Mesenchymal stem cell (in vitro differentiated cells and primary cell): ENCODE measurements around the gene UPF3B.

ENCODE experiments used
- DNase-seq: peaks from one replicate; pipeline ENCODE4 v3.0.0-alpha.2; 2013
- H2AFZ ChIP-seq: one replicate; pipeline ENCODE4 v1.6.1; 2013; ENCODE audit warnings: low read depth, mild to moderate bottlenecking, control low read depth, inconsistent platforms, low read length, moderate library complexity
- H2AK5ac ChIP-seq: 2 replicates; pipeline ENCODE4 v1.6.1; 2013; ENCODE audit warnings: low read length, moderate library complexity, mild to moderate bottlenecking, inconsistent platforms; ENCODE audit not compliant: severe bottlenecking
- H2BK120ac ChIP-seq: one replicate; pipeline ENCODE4 v1.6.1; 2013; ENCODE audit warnings: low read depth, mild to moderate bottlenecking, inconsistent platforms, low read length, moderate library complexity
- H2BK12ac ChIP-seq, 2 experiments: one replicate each; pipeline ENCODE4 v1.6.1; 2013; ENCODE audit warnings: inconsistent platforms in 2 of 2, low read length in 2 of 2, mild to moderate bottlenecking in 2 of 2, moderate library complexity in 2 of 2, control low read depth in 1 of 2
- H2BK15ac ChIP-seq: one replicate; pipeline ENCODE4 v1.6.1; 2013; ENCODE audit warnings: mild to moderate bottlenecking, low read depth, inconsistent platforms; ENCODE audit not compliant: poor library complexity, severe bottlenecking
- H2BK5ac ChIP-seq: 2 replicates; pipeline ENCODE4 v1.6.1; 2013; ENCODE audit warnings: low read depth, mild to moderate bottlenecking, low read length, control low read depth, inconsistent platforms; ENCODE audit not compliant: poor library complexity, severe bottlenecking
- H3K14ac ChIP-seq, 2 experiments: one replicate each; pipeline ENCODE4 v1.6.1; 2013; ENCODE audit warnings: inconsistent platforms in 2 of 2, low read length in 2 of 2, control low read depth in 1 of 2, mild to moderate bottlenecking in 1 of 2, moderate library complexity in 1 of 2
- H3K18ac ChIP-seq, 2 experiments: one replicate each; pipeline ENCODE4 v1.6.1; 2013; ENCODE audit warnings: inconsistent platforms in 2 of 2, low read length in 2 of 2, control low read depth in 1 of 2, low read depth in 1 of 2, mild to moderate bottlenecking in 1 of 2
- H3K23ac ChIP-seq, 2 experiments: one replicate each; pipeline ENCODE4 v1.6.1; 2013; ENCODE audit warnings: inconsistent platforms in 2 of 2, low read length in 2 of 2, mild to moderate bottlenecking in 2 of 2, moderate library complexity in 2 of 2, control low read depth in 1 of 2
- H3K27ac ChIP-seq: 2 replicates; pipeline ENCODE4 v1.5.1; 2013; ENCODE audit warnings: mild to moderate bottlenecking, moderate library complexity, low read length, control low read depth, inconsistent platforms; ENCODE audit not compliant: poor library complexity, severe bottlenecking
- H3K27me3 ChIP-seq, 2 experiments: 2 replicates each; pipeline versions ENCODE4 v1.6.1 to v1.7.0; 2013; ENCODE audit warnings: low read length in 2 of 2, mild to moderate bottlenecking in 2 of 2, moderate library complexity in 2 of 2, control low read depth in 1 of 2, inconsistent platforms in 1 of 2; ENCODE audit not compliant: control insufficient read depth in 1 of 2, insufficient read depth in 1 of 2
- H3K36me3 ChIP-seq, 2 experiments: 2 replicates each; pipeline versions ENCODE4 v1.6.1 to v1.7.0; 2013; ENCODE audit warnings: low read length in 2 of 2, control low read depth in 1 of 2, inconsistent platforms in 1 of 2, low read depth in 1 of 2, mild to moderate bottlenecking in 1 of 2; ENCODE audit not compliant: insufficient read depth in 2 of 2, control insufficient read depth in 1 of 2
- H3K4ac ChIP-seq, 2 experiments: one replicate each; pipeline ENCODE4 v1.6.1; 2013; ENCODE audit warnings: inconsistent platforms in 2 of 2, low read length in 2 of 2, mild to moderate bottlenecking in 2 of 2, moderate library complexity in 2 of 2, control low read depth in 1 of 2, low read depth in 1 of 2
- H3K4me1 ChIP-seq: 2 replicates; pipeline ENCODE4 v1.6.1; 2013; ENCODE audit warnings: low read depth, low read length, control low read depth; ENCODE audit not compliant: control insufficient read depth, insufficient read depth
- H3K4me2 ChIP-seq: 2 replicates; pipeline ENCODE4 v1.6.1; 2013; ENCODE audit warnings: low read length, mild to moderate bottlenecking, inconsistent platforms; ENCODE audit not compliant: poor library complexity, severe bottlenecking
- H3K4me3 ChIP-seq, 2 experiments: 2 replicates each; pipeline versions ENCODE4 v1.5.1 to v1.7.0; 2013; ENCODE audit warnings: low read length in 2 of 2, mild to moderate bottlenecking in 2 of 2, control low read depth in 1 of 2, low read depth in 1 of 2; ENCODE audit not compliant: insufficient read depth in 1 of 2
- H3K79me1 ChIP-seq: replicated peaks from 2 replicates; pipeline ENCODE4 v1.6.1; 2013; ENCODE audit warnings: mild to moderate bottlenecking, control low read depth, low read length, inconsistent platforms; ENCODE audit not compliant: poor library complexity, severe bottlenecking
- H3K9ac ChIP-seq: 2 replicates; pipeline ENCODE4 v1.7.0; 2013; ENCODE audit warnings: mild to moderate bottlenecking, low read length, moderate library complexity
- H3K9me3 ChIP-seq: 2 replicates; pipeline ENCODE4 v1.7.0; 2013; ENCODE audit warnings: mild to moderate bottlenecking, low read length; ENCODE audit not compliant: control insufficient read depth
- H4K8ac ChIP-seq: one replicate; pipeline ENCODE4 v1.6.1; 2013; ENCODE audit warnings: inconsistent platforms, mild to moderate bottlenecking, low read length, moderate library complexity
- H4K91ac ChIP-seq: one replicate; pipeline ENCODE4 v1.6.1; 2013; ENCODE audit warnings: mild to moderate bottlenecking, low read length, inconsistent platforms
- WGBS: methylation state at CpG from one replicate; pipeline ENCODE4 v1.1.7; 2013; ENCODE audit warnings: mixed read lengths; 5-methylcytosine and 5-hydroxymethylcytosine counted together

The UPF3B gene

DNA sequence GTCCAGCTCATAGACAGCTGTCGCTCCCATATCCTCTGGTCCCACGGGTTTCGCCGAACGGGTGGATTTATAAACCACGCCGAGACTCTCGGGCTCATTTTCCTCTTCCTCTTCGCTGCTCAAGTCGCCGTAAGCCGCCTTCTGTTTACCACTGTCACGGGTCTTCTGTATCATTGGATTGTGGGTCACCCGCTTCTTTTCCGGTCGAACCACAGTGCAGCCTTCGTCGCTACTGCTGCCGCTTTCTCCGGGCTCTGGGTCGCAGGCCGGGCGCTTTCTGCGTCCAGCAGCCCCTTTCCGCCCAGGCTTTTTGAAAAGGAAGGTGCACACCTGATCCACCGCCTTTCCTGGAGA is 18.5 kb upstream of the UPF3B start:
- no peak overlapping the region for H2BK120ac ChIP-seq
- no peak for DNase-seq

GRCh38 chrX:119870626-119871131 is 17.9 kb upstream of the UPF3B start:
- Histone ChIP-seq H2BK5ac (no peak overlapping the region), H4K8ac (no peak overlapping the region), H3K9ac (peak overlapping the region; percentile 99), H2BK120ac (no peak overlapping the region), H3K18ac (peak overlapping the region in 1 of 2 experiments; percentile 90), H3K23ac (no peak overlapping the region), H3K27ac (peak overlapping the region; percentile 95), H2AK5ac (no peak overlapping the region), H2AFZ (peak overlapping the region; percentile 42), H2BK12ac (no peak overlapping the region), H3K4me1 (no peaks in the 10 kb centered on the region), H3K9me3 (no peaks in the 10 kb centered on the region), H4K91ac (no peak overlapping the region), H3K4me2 (peak overlapping the region; percentile 79), H3K36me3 (peaks cover 0 to 4% of the 10 kb centered on the region in 2 experiments), H3K4me3 (peak overlapping the region; percentile 66 to 90), H2BK15ac (no peak overlapping the region), H3K4ac (peak overlapping the region in 1 of 2 experiments; percentile 75), H3K14ac (peak overlapping the region in 1 of 2 experiments; percentile 60), H3K79me1 (no peaks in the 10 kb centered on the region), H3K27me3 (no peaks in the 10 kb centered on the region)
- 3% methylated on average over 25 of the region's 25 CpGs for WGBS
- peak; percentile 58 for DNase-seq

More for the DNA sequence above, 18.5 kb upstream of the UPF3B start:
- peak overlapping the region; percentile 18 for H4K91ac ChIP-seq
- no peak overlapping the region for H2AK5ac ChIP-seq
- WGBS = 0% methylated on average over 26 of the region's 26 CpGs
- peak overlapping the region in 1 of 2 experiments; percentile 58 for H3K4ac ChIP-seq
- peak overlapping the region; percentile 99 for H3K9ac ChIP-seq
- peak overlapping the region; percentile 42 for H2AFZ ChIP-seq
- H3K14ac ChIP-seq = peak overlapping the region in 1 of 2 experiments; percentile 84
- H3K27me3 ChIP-seq = no peaks in the 10 kb centered on the region
- peak overlapping the region; percentile 19 to 90 for H3K18ac ChIP-seq
- no peak overlapping the region for H2BK12ac ChIP-seq
- peak overlapping the region; percentile 79 for H3K4me2 ChIP-seq
- H3K9me3 ChIP-seq = no peaks in the 10 kb centered on the region
- H3K4me3 ChIP-seq = peak overlapping the region; percentile 66 to 90
- no peak overlapping the region for H2BK15ac ChIP-seq
- peak overlapping the region; percentile 95 for H3K27ac ChIP-seq
- H3K79me1 ChIP-seq = no peaks in the 10 kb centered on the region
- no peak overlapping the region for H4K8ac ChIP-seq
- no peak overlapping the region for H2BK5ac ChIP-seq
- H3K4me1 ChIP-seq = no peaks in the 10 kb centered on the region
- H3K36me3 ChIP-seq = peaks cover 0 to 4% of the 10 kb centered on the region in 2 experiments
- no peak overlapping the region for H3K23ac ChIP-seq

- peak; percentile 3 for DNase-seq
- WGBS = no CpG with 5 or more reads among the region's 10 CpGs
- Histone ChIP-seq H3K4me3 (peak overlapping the region in 1 of 2 experiments; percentile 83), H4K8ac (no peak overlapping the region), H3K4ac (no peak overlapping the region), H2BK5ac (no peak overlapping the region), H3K27ac (no peak overlapping the region), H3K23ac (no peak overlapping the region), H3K27me3 (no peaks in the 10 kb centered on the region), H4K91ac (no peak overlapping the region), H2BK12ac (no peak overlapping the region), H3K18ac (no peak overlapping the region), H3K9ac (peak overlapping the region; percentile 90), H3K4me2 (peak overlapping the region; percentile 50), H3K14ac (no peak overlapping the region), H3K79me1 (no peaks in the 10 kb centered on the region), H3K36me3 (peaks cover 0 to 3% of the 10 kb centered on the region in 2 experiments), H2AFZ (no peak overlapping the region), H3K9me3 (no peaks in the 10 kb centered on the region), H2BK120ac (no peak overlapping the region), H3K4me1 (no peaks in the 10 kb centered on the region), H2BK15ac (no peak overlapping the region), H2AK5ac (no peak overlapping the region)
These were observed 681 bp upstream of the UPF3B start for GRCh38 chrX:119853444-119853843.

- Histone ChIP-seq H3K9ac (no peak overlapping the region), H3K79me1 (no peaks in the 10 kb centered on the region), H2BK120ac (no peak overlapping the region), H2BK5ac (no peak overlapping the region), H2BK12ac (no peak overlapping the region), H3K9me3 (no peaks in the 10 kb centered on the region), H2AK5ac (no peak overlapping the region), H3K4ac (no peak overlapping the region), H3K27me3 (no peaks in the 10 kb centered on the region), H2AFZ (no peak overlapping the region), H3K27ac (no peak overlapping the region), H4K91ac (no peak overlapping the region), H3K18ac (no peak overlapping the region), H4K8ac (no peak overlapping the region), H3K4me1 (no peaks in the 10 kb centered on the region), H3K4me2 (no peak overlapping the region), H3K23ac (no peak overlapping the region), H2BK15ac (no peak overlapping the region), H3K4me3 (no peak overlapping the region), H3K36me3 (peaks cover 12 to 42% of the 10 kb centered on the region in 2 experiments), H3K14ac (no peak overlapping the region)
- DNase-seq = no peak
- WGBS = 95% methylated on average over 2 of the region's 3 CpGs
These were observed 18.9 kb downstream of the UPF3B start for GRCh38 chrX:119833905-119834304.
